ENCODE measurements around the gene SLC10A7.

Gene SLC10A7

DNA sequence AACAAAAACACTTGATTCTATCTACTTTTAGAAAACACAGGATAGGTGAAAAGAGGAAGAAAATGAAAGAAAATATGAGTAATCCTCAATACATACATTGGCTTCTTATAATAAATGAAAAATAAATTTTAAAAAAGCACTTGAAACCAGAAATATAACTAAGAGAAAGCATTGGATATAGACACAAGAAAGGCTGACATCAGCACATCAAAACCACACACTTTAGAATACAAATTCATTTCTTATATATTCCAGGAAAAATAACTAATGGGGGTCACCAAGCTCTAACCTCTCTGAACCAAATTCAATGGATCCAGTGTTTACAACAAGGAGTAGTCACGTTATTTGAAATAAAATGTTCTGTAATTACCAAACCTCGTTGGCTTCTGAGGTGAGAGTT is 173.9 kb downstream of the SLC10A7 start:
- DNase-seq: no peak

DNA sequence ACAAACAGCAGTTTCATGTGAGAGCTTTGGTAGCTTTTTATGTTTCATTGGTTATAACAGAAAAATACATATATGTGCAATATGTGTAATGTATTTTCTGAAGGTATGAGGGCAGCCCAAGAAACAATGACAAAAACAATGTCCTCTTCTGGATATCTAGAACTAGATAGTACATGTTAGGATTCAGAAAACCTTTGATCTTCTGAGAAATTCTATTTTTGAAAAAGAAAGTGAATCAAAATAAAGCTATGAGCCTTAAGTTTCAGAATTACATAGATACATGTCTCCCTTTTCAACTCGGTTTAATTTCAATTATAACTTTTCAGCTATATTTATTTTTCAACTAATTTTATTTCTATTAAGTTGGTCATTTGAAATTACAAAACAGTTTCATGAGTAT is 175.5 kb downstream of the SLC10A7 start:
- no peak for DNase-seq

GRCh38 chr4:146343776-146344175 is 178.0 kb downstream of the SLC10A7 start:
- DNase-seq: no peak

GRCh38 chr4:146343199-146343598 is 178.5 kb downstream of the SLC10A7 start:
- DNase-seq: no peak

- peak; percentile 44 for DNase-seq
These were observed 179.0 kb downstream of the SLC10A7 start for GRCh38 chr4:146342600-146343192.

DNA sequence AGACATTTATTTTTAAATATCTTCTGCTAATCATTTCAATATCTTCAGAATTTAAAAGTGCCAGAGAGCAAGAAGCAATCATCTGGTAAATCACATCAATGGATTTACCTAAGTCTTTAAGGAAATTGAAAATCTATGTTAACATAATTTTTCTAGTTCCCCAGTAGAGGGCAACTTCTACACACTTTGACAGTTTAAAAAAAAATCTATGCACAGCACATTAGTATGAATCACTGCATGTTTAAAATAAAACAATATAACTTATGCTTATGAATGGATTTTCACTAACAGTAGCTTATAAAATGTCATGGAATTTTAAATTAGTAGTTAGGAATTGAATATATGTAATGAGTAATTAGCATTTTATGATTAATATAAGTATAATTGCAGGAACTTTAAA is 180.9 kb downstream of the SLC10A7 start:
- DNase-seq: peak; percentile 42

DNA sequence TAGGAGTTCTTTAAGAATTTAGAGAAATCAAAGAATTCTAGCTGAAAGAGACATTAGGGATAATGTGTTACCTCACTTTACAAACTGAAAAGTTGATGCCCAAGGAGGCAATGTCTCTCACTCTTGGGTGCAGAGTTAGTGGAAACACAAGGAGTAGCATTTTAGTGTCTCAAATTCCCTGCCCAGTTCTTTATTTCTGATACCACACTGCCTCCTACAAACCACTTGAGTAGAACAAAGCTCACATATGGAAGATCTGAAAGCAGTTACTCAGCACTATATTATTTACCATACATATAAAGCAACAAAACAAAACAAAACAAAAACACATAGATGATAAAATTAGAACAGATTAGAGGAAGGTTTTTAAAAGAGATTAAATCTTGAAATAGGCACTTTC is 183.2 kb downstream of the SLC10A7 start:
- DNase-seq: no peak

GRCh38 chr4:146336410-146336807 is 185.3 kb downstream of the SLC10A7 start:
- no peak for DNase-seq

DNA sequence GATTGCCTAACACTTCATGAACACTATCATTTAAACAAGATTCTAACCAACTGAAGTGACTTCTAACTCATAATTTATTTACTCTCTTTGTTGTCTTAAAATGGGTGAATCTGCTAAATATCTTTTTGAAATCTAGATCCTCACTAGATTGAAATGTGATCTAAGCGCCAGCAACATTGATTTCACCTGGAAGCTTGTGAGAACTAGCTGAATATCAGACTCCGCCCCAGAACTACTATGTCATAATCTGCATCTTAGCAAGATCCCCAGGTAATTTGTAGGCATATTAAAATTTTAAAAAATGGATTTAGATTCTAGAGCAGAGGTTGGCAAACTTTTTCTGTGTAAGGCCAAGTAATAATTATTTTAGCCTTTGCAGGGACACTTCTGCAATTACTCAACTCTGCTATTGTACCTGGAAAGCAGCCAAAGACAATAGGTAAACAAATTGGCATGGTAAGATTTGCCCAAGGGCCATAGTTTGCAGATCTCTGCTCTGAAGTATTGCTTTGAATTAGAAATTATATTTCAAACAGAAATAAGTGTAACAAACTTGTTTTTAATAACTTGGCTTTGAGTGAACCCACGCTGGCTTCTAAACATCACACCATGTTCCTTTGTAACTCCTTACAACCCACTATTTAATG is 185.9 kb downstream of the SLC10A7 start:
- DNase-seq: no peak

DNA sequence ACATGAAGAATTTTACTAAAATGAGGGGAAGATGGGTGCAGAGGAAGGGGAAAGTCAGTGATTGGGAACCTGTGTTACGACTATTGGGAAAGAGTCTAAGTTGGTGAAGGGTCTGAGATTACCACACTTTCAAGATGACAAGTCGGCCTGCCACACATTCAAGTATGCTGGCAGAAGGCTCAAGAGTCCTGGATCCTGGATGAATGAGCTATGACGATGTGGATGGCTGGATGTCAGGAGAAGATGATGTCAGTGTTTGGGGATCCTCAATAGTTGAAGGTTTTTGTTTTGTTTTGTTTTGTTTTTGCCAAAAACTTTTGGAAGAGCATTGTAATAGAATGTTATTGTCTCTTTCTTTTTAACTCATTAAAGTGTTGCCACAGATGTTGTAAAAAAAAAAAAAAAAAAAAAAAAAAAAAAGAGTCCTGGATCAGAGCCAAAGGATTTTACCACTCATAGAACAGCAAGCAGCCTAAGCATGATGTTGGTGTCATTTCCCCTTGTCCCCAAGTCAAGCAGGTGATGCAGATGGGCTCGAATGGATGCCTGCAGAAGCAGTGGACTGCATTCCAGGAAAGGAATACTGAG is 186.8 kb downstream of the SLC10A7 start:
- no peak for DNase-seq

DNA sequence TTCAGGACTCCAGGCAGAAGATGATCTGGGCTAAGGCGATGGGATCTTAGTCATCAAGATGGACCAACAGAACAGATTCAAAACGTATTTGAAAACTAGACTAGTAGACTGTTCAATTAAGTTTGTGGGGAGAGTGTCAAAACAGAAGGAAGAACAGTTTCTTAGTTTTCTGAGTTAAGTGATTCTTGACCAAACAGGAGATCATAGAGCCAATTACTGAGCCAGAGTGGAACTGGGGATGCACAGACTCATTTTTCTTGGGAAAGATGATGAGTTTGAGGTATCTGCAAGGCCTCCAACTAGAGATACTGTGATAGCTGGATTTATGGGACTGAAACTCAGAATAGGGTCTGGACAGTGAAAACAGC is 187.9 kb downstream of the SLC10A7 start:
- no peak for DNase-seq

DNA sequence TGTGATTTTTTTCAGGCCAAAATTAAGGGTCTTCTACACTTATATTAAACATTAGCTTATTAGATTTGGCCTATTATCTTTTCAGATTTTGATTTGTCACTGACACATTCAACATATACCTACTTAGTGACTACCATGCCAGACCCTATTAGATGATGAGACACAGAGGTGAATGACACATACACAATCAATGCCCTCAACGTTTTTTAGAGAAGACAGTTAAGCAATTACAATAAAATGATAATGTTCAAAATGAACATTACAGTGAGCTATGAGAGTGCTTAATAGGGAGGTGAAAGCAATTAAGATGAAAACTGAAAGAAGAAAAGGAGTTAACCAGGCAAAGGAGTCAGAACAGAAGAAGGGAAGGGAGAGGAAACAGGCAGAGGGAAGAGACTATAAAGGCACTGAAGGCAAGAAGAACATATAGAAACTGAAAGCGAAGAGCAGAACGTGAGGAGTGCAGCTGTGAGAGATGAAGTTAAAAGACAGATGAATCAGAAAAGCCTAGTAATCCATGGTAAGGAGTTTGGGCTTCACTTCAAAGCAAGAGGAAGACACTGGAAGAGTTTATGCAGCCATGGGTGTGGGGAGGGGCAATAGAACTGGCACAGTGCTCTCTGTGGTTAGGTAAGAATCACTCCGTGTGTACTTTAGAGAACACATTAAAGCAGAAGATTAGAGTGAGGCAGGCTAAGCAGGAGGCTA is 188.4 kb downstream of the SLC10A7 start:
- DNase-seq: peak; percentile 63

- peak; percentile 54 for DNase-seq
These were observed 191.3 kb downstream of the SLC10A7 start for GRCh38 chr4:146330392-146330791.

- peak; percentile 91 for DNase-seq
These were observed 192.6 kb downstream of the SLC10A7 start for GRCh38 chr4:146329050-146329716.

DNA sequence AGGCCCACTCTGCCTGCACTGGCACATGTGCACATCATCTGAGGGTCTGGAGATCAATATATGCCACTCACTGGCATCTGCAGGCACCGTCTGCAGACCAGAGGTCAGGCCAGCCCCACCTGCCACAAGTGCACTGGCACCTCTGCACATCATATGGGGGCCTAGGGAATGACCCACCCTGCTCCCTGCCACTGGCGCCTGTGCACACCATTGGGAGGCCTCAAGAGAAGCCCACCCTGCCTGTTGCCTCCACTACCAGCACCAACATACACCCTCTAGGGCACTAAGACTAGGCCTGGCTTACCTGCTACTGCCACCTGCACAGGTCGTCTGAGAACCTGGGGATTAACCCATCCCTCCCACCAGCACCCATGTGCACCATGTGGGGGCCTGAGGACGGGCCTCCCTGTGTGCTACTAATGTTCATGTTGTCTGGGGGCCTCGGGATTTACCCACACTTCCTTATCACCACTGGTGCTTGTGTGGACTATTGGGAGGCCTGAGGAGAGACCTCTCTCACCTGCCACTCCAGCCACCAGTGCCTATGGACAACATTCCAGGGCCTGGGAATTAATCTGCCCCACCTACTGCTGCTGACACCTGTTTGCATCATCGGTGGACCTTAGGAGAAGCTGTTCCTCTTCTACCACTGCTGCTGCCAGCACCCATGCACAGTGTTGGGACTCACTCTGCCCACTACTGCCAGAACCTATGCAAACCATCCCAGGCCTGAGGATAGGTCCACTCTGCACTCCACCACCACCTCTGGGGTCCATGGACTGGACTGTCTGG is 193.7 kb downstream of the SLC10A7 start:
- DNase-seq: no peak

DNA sequence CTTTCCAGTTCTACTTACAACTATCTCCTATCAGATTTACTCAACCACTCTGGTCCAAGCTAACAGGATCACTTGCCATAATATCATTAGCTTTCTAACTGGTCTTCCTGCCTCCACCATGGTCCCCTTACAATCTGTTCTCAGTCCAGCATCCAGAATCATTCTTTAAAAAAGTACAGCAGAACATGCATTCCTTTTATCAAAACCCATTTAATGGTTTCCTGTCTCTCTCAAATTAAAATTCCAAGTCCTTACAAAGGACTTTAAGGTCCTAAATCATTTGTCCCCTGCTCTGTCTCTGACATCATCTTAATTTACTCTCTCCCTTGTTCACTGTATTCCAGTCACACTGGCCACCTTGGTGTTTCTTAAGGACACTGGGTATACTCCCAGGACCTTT is 202.8 kb downstream of the SLC10A7 start:
- DNase-seq: no peak

GRCh38 chr4:146317783-146318182 is 204.0 kb downstream of the SLC10A7 start:
- no peak for DNase-seq

DNA sequence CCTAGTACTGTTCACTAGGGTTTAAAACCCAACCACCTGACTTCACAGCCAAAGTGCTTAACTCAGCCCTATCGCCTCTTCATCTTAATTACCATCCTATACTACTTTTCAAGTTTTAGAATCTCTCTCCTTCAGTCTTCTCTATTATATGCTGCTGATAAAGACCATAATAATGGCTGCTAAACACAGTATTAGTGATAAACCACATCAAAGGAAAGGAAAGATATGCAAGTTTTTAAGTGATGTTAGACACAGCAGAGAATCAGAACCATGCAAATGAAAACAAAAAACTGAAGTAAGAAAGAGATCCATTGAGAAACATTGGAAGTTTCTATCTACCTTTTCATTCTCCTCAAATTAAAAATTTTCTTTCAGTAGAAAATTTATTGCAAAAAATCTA is 206.6 kb downstream of the SLC10A7 start:
- no peak for DNase-seq

GRCh38 chr4:146311238-146311970 is 210.3 kb downstream of the SLC10A7 start:
- no peak for DNase-seq

GRCh38 chr4:146310319-146311021 is 211.3 kb downstream of the SLC10A7 start:
- DNase-seq: no peak

GRCh38 chr4:146308951-146309350 is 212.8 kb downstream of the SLC10A7 start:
- no peak for DNase-seq
